Activated gamma-delta T cell treated with Interleukin-2 at 50 U/mL for 16 hours (primary cell): Measurements from ENCODE around the gene ARX.

Experiments
- DNase-seq: peaks from one replicate; pipeline ENCODE4 v3.0.0-alpha.2; 2020

The ARX gene

DNA sequence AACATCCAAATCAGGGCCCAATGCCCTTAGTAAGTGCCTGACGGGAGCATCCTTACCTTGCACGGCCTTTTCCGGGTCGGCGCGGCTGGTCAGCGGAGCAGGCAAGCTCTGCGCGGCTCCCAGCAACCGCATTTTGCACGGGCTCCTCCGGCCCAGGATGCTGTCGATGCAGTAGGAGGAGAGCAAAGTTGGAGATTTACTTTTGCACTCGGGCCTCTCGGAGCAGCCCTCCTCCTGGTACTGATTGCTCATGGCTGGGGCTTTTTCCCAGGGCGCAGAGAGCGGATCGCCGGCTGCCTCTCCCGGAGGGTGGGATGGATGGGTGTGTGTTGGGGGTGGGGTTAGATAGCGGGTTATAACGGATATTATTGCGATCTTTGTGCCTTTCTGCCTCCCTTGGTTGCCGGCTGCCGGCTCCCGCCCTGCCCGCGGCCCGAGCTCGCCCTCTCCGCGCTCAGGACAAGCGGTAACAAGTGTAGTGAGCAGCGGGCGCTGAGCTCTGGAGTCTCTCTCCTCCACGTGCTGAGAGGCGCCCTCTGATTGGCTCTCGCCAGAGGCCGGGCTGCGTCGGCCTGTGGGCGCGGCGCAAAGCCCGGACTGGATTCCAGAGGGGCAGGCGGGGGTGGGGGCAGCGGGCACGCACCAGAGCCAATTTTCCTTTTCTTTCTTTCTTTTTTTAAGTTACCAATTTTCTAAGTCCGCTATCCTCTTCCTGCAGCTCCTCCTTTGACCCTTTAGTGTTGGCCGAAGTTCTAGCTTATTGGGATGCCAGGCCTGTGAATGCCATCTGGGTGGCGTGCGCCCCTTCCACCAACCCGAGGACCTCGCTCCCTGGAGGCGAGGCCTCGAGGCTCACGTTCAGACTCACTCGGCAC lies at the start of gene ARX:
TSS of gene ARX (minus strand) at position 480 of the 875 bp plus-strand sequence. CDS start at position 252, 228 bp downstream.
- DNase-seq = no peak

DNA sequence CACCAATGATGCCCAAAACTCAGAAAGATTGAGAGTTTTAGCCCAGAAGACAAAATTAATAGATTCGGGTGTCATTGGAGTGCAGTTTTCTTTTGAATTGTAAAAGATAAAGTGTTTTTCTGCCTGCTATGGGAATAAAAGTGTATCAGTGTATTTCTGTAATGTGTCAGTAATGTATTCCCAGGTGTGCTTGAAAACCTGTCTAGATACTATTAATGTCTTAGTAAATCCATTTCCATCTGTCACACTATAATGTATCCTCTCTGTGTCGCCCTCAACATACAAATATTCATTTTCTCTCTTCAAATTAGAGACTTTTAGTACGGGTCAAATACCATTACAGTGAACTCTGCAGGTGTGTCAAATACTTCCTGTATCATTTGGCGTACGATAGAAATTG lies 43.5 kb upstream of the ARX start:
- no peak for DNase-seq

DNA sequence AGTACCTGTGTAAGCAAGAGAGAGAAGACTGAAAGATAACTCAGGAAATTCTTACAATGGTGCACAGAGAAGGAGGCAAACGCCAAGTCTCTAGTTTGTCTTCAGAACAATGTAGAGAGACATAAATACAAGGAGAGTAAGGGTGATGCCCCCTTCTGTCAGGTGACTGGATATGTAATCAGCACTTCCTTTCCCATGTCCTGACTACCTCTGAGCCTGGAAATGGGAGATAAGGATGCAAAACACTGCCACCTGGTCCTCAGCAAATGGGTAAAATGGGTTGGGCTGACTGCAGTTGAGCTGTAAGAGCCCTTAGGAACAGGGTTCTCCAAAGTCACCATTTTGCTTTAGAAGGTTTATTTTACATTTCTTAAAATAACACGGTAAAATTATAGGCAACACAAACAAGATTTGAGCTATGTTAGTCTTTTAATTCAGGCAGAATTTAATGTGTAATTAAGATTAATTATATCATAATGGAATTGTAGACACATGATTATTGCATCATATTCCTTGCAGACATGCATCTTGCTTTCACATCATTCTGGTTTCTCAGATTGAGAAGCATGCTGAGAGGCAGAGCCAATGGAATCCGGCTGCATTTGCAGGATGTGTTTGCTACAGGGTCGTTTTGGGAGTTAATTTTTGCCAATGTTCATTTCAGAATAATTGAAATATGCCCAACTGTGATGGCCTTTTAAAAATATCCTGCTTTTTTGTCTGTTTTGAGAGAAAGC lies 37.2 kb upstream of the ARX start:
- no peak for DNase-seq

DNA sequence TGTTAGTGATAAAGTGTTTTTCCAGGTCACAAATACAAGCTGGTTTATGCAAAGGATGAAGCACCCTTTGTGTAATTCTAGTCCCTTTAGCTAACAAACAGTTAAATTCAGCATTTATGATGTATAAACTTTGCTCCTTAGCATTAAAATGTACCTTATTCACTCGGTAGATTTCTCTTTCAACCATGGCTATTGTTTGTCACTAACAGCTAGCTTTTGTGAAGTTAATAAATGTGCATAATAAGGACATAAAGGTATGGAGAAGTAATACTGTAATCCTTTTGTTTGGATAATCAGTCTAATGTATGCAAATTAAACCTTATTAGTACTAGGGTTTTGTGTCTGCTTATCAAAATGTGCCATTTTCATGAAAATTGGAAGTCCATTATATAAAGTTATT lies 34.2 kb upstream of the ARX start:
- no peak for DNase-seq

DNA sequence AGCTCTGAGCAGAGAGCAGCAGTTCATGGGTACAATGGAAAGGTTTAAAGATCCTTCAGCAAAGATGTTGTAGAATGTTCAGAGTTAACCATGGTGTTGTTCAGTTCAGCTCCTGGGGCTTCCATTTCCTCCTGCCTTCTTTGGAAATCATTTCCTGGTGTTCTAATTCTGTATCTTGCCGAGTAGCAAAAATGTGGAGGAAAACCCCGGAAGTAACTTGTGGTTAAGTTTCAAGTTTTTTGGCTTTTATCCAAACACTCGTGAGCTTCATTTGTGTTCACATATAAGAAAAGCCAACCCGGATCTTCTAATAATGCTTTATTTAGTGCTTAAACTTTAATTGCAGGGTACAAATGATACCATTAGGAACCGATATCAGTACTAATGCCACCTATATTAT lies 33.6 kb upstream of the ARX start:
- no peak for DNase-seq

DNA sequence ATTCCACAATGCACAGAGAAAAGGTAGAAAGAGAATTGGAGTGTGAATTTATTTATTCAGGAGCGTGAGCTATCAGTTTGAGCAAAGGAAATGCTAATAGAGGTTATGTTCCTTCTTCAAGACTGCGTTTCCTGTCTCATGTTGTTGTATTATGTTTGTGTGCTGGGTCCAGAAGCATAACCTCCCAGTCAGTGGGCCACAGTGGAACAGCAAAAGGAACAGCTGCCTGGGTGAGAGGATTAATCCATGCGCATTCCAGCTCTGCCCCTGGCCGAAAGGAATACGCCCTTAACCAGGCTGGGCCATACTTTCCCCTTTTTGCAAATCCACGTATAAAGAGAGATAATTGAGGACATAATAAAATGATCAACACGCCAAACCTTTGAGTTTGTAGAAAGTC lies 32.4 kb upstream of the ARX start:
- DNase-seq = no peak

DNA sequence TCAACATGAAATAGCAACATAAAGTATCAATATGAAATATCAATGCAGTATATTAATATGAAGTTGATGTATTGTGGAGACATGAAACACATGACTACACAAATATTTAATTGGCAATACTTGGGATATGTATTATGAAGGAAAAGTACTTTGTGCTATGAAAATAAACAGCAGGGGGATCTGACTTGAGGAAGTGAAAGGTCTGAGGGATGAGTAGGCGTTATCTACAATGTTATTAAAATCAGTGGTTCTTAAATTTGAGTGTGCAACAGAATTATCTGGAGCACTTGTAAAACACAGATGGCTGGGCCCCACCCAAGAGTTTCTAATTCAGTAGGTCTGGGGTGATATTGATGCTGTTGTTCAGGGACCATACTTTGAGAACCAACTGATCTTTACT lies 27.4 kb upstream of the ARX start:
- no peak for DNase-seq

DNA sequence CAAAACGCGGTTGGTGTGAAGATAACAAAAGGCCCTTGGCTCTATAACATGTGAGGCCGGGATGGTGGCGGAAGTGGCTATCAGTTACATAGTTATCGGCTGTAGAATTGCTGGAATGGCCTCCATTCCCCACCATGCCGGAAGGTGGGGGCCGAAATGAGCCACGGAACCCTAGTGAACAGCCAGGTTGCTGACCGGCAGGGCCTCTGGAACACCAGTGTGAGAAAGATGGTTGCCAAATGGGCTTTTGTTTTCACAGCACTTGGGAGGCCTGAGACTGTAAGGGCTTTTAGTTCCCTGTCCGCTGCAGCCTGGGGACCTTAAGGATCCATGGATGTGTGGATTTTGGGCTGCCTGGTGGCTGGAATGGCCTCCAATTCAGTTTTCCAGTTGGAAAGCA lies 23.3 kb upstream of the ARX start:
- DNase-seq = no peak

DNA sequence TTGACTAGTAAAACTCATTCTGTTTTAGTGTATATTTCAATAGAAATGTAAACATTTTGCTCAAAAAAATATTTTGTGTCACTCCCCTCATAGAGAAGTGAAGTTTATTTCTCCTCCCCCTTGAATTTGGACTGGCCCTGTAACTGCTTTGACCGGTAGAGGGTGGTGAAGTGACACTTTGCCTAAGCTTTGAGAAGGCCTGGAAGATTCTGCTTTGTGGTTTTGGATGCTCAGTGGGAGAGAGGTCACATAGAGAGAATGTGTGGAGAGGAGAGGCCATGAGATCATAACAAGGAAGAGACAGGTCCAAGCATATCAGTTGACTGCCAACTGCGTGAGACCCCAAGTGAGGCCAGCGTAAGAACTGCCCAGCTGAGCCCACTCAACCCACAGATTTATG lies 19.1 kb upstream of the ARX start:
- DNase-seq = no peak

DNA sequence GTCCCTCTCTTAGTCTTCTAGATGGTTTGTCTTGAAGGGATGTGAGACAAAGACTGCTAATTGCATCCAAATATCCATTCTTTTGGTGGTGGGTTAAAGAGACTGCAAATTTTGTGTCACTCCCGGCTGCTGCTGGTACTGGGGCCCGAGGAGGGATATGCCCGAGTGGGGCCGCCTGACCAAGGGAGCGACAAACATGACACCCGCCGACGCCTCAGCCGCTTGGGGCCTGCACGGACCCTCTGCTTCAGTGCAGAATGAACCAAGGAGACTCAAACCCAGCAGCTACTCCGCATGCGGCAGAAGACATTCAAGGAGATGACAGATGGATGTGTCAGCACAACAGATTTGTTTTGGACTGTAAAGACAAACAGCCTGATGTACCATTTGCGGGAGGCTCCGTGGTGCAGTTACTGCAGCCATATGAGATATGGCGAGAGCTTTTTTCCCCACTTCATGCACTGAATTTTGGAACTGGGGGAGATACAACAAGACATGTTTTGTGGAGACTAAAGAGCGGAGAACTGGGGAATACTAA lies 13.6 kb upstream of the ARX start:
- no peak for DNase-seq

DNA sequence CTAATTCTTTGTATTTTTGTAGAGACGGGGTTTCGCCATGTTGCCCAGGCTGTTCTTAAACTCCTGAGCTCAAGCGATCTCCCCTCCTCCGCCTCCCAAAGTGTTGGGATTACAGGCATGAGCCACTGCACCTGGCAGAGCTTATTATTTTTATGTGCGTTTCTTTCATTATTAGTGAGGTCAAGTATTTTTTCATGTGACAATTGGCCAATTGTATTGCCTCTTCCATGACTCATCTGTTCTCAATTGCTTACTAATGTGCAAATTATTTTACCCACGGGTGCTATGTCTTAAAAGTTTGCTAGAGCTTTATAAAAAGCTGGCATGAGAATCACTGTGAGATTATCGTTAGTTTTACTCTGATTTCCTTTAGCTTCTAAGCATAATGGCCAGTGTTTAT lies 13.0 kb upstream of the ARX start:
- no peak for DNase-seq

DNA sequence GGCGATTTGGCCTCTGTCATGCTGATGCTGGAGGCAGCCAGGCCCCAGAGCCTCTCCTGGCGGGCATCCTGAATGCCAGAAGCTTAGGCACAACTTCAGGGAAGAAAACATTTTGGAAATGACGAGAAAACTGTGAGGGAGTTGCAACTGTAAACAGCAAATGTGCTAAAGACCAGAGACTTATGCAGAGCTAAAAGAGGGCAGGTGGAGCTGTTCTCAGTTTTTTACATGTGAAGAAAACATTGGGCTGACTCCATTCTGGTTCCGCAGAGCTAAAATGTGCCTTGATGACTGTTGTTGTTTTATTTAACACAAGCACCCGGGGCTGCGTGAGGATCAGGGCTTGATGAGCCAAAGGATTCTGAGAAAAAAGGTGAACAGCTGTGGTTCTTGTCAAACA lies 10.8 kb upstream of the ARX start:
- DNase-seq = no peak

DNA sequence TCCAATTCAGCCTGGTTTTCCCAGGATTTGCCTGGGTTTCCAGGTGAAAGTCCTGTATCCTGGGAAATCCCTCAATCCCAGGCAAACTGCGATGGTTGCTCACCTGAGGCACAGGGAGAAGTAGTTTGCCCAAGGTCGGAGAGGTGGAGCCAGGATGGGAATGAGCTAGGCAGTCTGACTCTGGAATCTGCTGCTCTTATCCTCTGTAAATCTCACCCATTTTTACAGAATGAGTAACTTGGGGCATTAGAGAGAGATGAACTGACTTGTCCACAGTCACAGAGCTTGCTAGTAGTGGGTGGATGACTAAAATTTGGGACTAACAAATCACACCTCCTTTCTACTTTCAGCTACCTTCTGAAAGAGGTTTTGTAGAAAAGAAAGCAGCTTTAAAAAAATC lies 9.8 kb upstream of the ARX start:
- DNase-seq = no peak

DNA sequence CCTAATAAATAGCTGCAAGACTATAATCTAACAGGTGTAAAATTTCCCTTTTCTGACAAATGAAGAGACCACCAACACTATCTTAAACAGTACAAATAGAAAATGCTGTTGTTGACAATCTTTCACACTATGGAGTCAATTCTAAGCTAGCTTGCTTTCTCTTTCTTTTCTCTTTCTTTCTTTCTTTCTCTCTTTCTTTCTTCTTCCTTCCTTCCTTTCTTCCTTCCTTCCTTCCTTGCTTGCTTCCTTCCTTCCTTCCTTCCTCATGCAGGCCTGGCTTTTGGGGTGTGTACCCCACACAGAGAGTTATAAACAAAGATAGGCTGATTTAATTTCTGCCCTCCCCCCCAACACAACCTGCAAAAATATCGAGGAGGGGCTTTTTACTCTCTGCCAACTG lies 8.1 kb upstream of the ARX start:
- no peak for DNase-seq

DNA sequence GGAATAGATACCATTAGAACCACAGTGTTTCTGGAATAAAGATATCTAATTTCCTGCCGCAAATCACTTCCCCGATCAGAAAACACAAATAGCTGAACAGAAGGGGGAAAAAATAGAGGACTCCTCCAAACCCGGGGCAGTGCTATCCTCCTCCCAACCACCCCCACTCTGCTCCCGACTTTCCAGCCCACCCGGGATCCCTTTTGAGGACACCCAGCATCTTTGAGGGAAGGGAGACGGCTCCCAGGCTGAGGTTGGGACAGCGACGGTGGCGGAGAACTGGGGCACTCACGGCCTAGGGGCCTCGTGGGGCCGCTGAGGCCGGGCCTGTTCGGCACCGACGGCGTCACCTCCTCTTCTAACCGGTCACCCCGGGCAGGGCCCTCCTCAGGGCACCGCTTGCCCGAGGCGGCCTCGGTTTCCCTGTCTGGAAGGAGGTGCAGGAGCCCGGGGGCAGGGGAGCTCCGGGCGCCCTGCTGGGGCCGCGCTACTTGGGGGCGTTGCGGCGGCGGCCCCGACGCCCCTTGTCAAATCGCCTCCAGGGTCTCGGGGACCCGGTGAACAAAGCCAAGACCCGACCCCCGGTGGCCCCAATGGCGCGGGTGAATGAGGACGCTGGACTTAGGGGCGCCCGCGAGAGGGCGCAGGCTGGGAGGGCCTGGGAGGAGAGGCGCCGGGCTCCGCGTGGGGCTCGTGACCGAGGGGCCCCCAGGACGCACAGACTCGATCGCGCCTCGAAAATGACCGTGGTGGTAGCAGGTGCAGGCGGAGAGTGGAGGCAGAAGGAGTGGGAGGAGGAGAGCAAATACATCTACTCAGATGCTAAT lies 6.9 kb upstream of the ARX start:
- no peak for DNase-seq

DNA sequence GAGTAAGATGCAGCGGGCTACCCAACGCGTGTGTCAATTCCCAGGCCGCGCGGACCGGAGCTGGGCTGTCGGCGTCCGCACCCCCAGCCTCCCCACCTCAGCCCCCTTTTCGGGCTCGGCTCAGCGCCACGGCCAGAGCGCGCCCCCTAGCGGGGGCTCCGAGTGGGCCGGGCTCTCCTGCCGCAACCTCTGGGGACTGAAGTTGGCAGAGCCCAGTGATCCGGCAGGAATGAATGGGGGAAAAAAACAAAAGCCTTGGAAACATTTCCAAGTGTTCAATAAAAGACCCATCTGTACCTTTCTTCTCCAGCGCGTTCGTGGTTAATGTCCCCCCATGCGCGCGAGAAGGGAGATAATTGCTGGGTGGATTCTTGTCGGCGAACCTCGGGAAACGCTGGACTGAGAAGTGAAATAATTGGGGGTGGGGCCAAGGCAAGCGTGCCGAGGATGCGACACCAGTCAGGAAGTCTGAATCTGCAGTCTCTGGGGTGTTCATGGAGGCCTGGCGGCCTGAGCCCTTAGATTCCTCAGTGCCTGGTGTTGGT lies 5.2 kb upstream of the ARX start:
- DNase-seq = no peak

DNA sequence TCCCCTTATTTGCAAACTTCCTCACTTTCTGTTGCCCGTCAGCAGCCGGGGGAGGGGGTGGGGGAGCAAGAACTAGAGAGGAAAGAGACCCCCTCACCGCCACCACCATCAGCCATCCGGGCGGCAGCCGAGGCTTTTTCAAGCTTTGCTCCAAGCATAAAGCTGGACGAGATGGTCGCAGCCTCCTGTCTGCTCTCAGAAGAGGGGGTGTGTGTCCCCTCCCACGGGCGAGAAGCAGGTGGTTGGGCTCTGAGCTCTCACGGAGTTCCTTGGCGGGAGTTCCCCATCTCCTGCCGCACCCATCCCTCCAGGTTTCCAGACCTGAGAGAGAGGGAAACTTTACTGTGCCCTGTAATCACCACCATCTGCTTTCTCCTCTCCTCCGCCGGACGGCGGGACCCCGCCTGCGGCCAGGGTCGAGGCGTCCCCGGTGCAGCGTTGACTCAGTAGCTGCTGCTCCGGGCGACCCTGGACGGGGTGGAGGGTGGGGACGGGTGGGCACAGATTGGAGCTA lies 4.7 kb upstream of the ARX start:
- no peak for DNase-seq

DNA sequence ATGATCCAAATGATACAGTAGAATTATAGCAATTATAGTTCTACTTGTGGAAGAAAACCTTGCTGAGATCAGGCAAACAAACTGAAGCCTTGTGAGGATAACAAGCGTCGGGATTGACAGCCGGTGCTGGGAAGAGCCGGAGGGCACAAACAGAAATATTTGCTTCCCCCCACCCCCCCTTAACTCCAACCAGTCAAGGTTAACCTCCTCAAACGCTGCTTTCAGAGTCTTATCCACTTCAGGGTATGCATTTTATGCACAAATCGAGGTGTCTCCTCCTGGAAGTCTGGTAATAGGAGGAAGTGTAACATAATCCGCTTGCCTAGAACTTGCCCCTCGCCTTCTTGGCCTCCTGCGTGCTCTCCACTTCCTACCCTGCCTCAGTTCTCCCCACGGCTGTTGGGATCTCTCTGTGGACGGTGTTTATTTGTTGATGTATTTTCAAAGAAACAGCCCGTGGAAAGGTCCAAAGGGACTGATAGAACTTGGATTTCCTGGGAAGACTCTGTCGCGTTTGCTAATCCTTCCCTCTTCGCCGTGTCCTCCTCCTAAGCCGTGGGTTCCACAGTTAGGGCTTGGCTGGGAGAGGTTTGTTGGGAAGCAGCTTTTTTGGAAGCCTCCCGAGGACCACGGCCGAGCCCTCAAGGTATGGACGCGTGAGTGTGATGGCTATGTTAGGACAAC lies 4.1 kb upstream of the ARX start:
- no peak for DNase-seq

DNA sequence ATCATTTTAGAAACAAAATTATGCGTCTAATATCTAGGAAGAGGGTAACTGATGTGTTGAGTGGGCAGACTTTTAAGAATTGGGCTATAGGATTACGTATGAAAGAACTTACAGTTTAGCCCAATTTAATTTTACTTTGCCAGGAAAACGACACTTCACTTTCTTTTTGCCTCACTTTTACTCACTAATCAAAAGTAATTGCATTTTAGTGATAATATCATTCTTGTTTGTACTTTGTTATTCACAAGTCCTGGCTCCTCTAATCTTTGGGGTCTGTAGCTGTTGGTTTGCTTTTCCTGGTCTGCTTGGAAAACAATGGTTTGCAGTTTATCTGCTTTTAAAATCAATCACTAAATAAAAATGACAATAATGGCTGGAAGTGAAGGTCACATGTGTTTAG lies 2.9 kb upstream of the ARX start:
- DNase-seq = no peak

DNA sequence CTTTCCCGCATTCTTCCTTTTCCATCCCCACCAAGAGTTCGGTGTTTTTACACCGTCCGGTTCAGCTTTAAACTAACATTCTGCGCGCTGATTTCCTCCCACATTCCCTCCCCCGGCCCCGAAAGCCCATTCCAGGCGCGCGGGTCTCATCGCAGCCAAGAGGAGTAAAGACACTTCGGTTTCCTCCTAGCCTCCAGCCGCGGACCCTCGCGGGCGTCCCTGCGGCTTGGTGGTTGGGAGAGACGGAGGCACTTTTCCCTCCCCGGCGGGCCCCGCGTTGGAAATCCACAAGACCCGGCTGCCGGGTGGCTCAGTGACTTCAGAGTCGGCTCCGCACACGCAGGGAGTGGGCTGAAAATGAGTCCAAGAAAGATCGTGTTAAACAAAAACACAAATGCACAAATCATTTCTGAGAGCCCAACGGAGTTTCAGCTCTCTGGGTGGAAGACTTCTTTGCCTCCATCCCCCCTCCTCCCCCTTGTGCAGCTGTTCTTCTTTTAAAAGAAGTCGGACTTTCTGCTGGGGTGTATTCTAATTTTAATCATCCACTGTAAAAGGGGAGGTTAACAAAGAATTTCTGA lies 2.0 kb upstream of the ARX start:
- no peak for DNase-seq

DNA sequence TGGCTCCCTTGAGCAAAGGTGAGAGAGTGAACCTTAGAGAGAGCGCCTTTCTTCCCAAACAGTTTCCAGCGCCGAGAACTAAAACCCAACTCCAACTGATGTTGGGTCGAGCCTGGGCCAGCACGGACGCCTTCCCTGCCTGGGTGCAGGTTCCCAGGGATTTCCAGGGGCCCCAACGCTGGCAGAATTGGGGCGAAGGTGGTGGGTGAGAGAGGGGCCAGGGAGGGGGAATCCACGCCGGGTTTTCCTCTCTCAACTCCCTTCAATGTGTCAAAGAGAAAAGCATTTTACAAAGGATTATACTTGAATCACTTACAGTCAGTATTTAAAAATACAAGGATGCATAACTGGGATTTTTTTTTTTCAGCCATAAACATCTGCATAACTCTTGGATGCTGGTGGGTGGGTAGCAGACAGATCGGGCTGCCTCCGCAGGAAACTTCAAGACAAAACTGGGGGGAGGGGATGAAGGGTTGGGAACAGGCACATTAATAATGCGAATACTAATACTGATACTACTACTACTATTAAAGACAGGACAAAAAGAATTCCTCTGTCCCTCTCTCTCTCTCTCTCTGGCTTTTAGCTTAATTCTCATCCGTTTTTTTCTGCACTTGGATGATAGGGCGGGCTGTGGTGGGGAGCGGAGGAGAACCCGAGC lies 1.3 kb upstream of the ARX start:
- DNase-seq = no peak
